OCI-LY1 (cell line): ENCODE results near the gene TMEM26.

Source experiments
- H2AFZ ChIP-seq: fragments of 200-600 bp; sonication (generic), shearing (Covaris generic); 2 replicates; pipeline ENCODE4 v1.6.0; 2014; ENCODE audit warnings: antibody characterized with exemption, mild to moderate bottlenecking, low read length
- H3F3A ChIP-seq: fragments of 200-600 bp; sonication (generic), shearing (Covaris generic); 2 replicates; pipeline ENCODE4 v1.6.0; 2014; ENCODE audit warnings: mild to moderate bottlenecking, antibody characterized with exemption, low read length, moderate library complexity; ENCODE audit not compliant: insufficient read depth
- H3K27ac ChIP-seq: fragments of 200-600 bp; sonication (generic); 2 replicates; pipeline ENCODE4 v1.5.1; 2014; ENCODE audit warnings: low read length, mixed run types, mild to moderate bottlenecking, low read depth; ENCODE audit not compliant: poor library complexity, severe bottlenecking
- H3K27me3 ChIP-seq: fragments of 200-600 bp; sonication (generic); 2 replicates; pipeline ENCODE4 v1.6.0; 2014; ENCODE audit warnings: antibody characterized with exemption, mild to moderate bottlenecking, low read length, moderate library complexity; ENCODE audit not compliant: insufficient read depth
- H3K36me3 ChIP-seq: fragments of 200-600 bp; sonication (generic); 2 replicates; pipeline ENCODE4 v1.6.1; 2014; ENCODE audit warnings: mild to moderate bottlenecking, antibody characterized with exemption, low read length, moderate library complexity, mixed read lengths; ENCODE audit not compliant: insufficient read depth
- H3K4me1 ChIP-seq: fragments of 200-600 bp; sonication (generic); 2 replicates; pipeline ENCODE4 v1.5.1; 2014; ENCODE audit warnings: mild to moderate bottlenecking, low read length, moderate library complexity; ENCODE audit not compliant: insufficient read depth, severe bottlenecking
- H3K4me2 ChIP-seq: fragments of 200-600 bp; sonication (generic), shearing (Covaris generic); 2 replicates; pipeline ENCODE4 v1.6.1; 2014; ENCODE audit warnings: low read length
- H3K4me3 ChIP-seq: fragments of 200-600 bp; sonication (generic); 2 replicates; pipeline ENCODE4 v1.5.1; 2014; ENCODE audit warnings: low read length, low read depth, mild to moderate bottlenecking, mixed read lengths; ENCODE audit not compliant: poor library complexity, severe bottlenecking
- H3K79me2 ChIP-seq: fragments of 200-600 bp; shearing (Covaris generic); 2 replicates; pipeline ENCODE4 v1.6.1; 2016; ENCODE audit warnings: mixed run types, low read length, mixed read lengths; ENCODE audit not compliant: insufficient read depth
- H3K9ac ChIP-seq: fragments of 200-600 bp; sonication (generic), shearing (Covaris generic); 2 replicates; pipeline ENCODE4 v1.6.1; 2014; ENCODE audit warnings: mild to moderate bottlenecking, low read length, mixed read lengths
- H3K9me2 ChIP-seq: fragments of 200-600 bp; sonication (generic), shearing (Covaris generic); 2 replicates; pipeline ENCODE4 v1.6.1; 2014; ENCODE audit warnings: low read depth, mild to moderate bottlenecking, low read length, mixed read lengths
- H3K9me3 ChIP-seq: fragments of 200-600 bp; shearing (Covaris generic); 2 replicates; pipeline ENCODE4 v1.6.1; 2014; ENCODE audit warnings: low read length, mixed read lengths
- H4K20me1 ChIP-seq: fragments of 200-600 bp; sonication (generic), shearing (Covaris generic); 2 replicates; pipeline ENCODE4 v1.6.0; 2016; ENCODE audit warnings: mild to moderate bottlenecking, low read length; ENCODE audit not compliant: insufficient read depth
- EZH2 ChIP-seq: fragments of 200-600 bp; sonication (generic), shearing (Covaris generic); IDR thresholded peaks from 2 replicates; pipeline ENCODE4 v1.8.0; 2017; ENCODE audit warnings: borderline replicate concordance, mixed run types, mild to moderate bottlenecking, antibody characterized with exemption, low read length, moderate library complexity, mixed read lengths
- TF ChIP-seq, protein P1 (sequence below): fragments of 200-600 bp; sonication (generic), shearing (Covaris generic); IDR thresholded peaks from 2 replicates; pipeline ENCODE4 v1.5.1; 2017; ENCODE audit warnings: mild to moderate bottlenecking, antibody characterized with exemption, low read length, moderate library complexity, mixed read lengths

The TMEM26 gene

GRCh38 chr10:61423178-61423577 is 30.0 kb downstream of the TMEM26 start:
- Histone ChIP-seq H3K9me2 (no peaks in the 10 kb centered on the region), H3F3A (no peaks in the 10 kb centered on the region), H3K9me3 (no peaks in the 10 kb centered on the region), H3K4me1 (no peaks in the 10 kb centered on the region), H3K79me2 (no peaks in the 10 kb centered on the region), H3K27me3 (no peaks in the 10 kb centered on the region), H4K20me1 (no peaks in the 10 kb centered on the region), H3K4me3 (no peak overlapping the region), H3K27ac (no peak overlapping the region), H3K4me2 (no peak overlapping the region), H2AFZ (no peak overlapping the region), H3K36me3 (no peaks in the 10 kb centered on the region), H3K9ac (no peak overlapping the region)
- TF ChIP-seq EZH2 = no peak
- TF ChIP-seq, protein P1, sequence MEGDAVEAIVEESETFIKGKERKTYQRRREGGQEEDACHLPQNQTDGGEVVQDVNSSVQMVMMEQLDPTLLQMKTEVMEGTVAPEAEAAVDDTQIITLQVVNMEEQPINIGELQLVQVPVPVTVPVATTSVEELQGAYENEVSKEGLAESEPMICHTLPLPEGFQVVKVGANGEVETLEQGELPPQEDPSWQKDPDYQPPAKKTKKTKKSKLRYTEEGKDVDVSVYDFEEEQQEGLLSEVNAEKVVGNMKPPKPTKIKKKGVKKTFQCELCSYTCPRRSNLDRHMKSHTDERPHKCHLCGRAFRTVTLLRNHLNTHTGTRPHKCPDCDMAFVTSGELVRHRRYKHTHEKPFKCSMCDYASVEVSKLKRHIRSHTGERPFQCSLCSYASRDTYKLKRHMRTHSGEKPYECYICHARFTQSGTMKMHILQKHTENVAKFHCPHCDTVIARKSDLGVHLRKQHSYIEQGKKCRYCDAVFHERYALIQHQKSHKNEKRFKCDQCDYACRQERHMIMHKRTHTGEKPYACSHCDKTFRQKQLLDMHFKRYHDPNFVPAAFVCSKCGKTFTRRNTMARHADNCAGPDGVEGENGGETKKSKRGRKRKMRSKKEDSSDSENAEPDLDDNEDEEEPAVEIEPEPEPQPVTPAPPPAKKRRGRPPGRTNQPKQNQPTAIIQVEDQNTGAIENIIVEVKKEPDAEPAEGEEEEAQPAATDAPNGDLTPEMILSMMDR = no peak

- Histone ChIP-seq H3K4me2 (no peak overlapping the region), H3K4me3 (no peak overlapping the region), H3K27me3 (no peaks in the 10 kb centered on the region), H3K9ac (no peak overlapping the region), H3K36me3 (no peaks in the 10 kb centered on the region), H2AFZ (no peak overlapping the region), H3K27ac (no peak overlapping the region), H3K9me2 (no peaks in the 10 kb centered on the region; the same call in 1 of the 2 replicates), H3K4me1 (no peaks in the 10 kb centered on the region), H4K20me1 (no peaks in the 10 kb centered on the region), H3K79me2 (no peaks in the 10 kb centered on the region), H3F3A (no peaks in the 10 kb centered on the region), H3K9me3 (no peaks in the 10 kb centered on the region)
- TF ChIP-seq EZH2 = no peak
- TF ChIP-seq, protein P1 = no peak
Observed at GRCh38 chr10:61417661-61418060, 35.5 kb downstream of the TMEM26 start.

DNA sequence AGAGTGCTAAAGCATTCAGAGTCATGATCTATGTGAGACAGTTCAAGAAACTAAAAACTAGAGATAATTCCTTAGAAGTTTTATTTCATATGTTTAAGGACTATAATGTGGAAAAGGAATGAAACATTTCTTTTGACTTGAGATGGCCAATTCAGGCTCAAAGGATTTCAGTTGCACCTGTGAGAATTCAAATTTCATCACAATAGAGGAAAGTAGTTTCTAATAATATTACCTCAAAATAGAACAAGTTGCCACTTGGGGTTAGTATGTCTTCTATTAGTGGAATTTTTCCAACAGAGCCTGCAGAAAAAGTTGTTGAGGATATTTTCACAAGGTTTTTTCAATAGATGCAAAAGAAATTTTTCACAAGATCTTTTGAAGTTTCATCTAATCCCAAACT is 37.4 kb downstream of the TMEM26 start:
- H3K9ac ChIP-seq = no peak overlapping the region
- H2AFZ ChIP-seq = no peak overlapping the region
- no peak overlapping the region for H3K4me2 ChIP-seq
- H3K79me2 ChIP-seq = no peaks in the 10 kb centered on the region
- H3K9me2 ChIP-seq = no peaks in the 10 kb centered on the region; the same call in 1 of the 2 replicates
- no peaks in the 10 kb centered on the region for H3K36me3 ChIP-seq
- H4K20me1 ChIP-seq = no peaks in the 10 kb centered on the region
- TF ChIP-seq, protein P1 = no peak
- TF ChIP-seq EZH2 = no peak
- no peaks in the 10 kb centered on the region for H3K27me3 ChIP-seq
- H3K4me3 ChIP-seq = no peak overlapping the region
- no peaks in the 10 kb centered on the region for H3K9me3 ChIP-seq
- H3F3A ChIP-seq = no peaks in the 10 kb centered on the region
- no peak overlapping the region for H3K27ac ChIP-seq
- H3K4me1 ChIP-seq = no peaks in the 10 kb centered on the region
